HuH-7 (cell line): Measurements from ENCODE around the gene SLC38A10.

Source experiments
- DNase-seq: peaks from one replicate; pipeline ENCODE4 v3.0.0; 2011; ENCODE audit warnings: low spot score

The SLC38A10 gene

GRCh38 chr17:81254955-81255717, 40.0 kb downstream of the SLC38A10 start:
- DNase-seq: peak; percentile 79

- DNase-seq: peak; percentile 84
Measured at GRCh38 chr17:81253358-81254131, 41.6 kb downstream of the SLC38A10 start.

- DNase-seq: no peak
Measured at GRCh38 chr17:81252987-81253329, 42.1 kb downstream of the SLC38A10 start.

GRCh38 chr17:81252326-81252986, 42.7 kb downstream of the SLC38A10 start:
- no peak for DNase-seq

GRCh38 chr17:81251709-81252301, 43.3 kb downstream of the SLC38A10 start:
- no peak for DNase-seq

- DNase-seq: no peak
Measured at GRCh38 chr17:81251094-81251708, 43.9 kb downstream of the SLC38A10 start.

- no peak for DNase-seq
Measured at GRCh38 chr17:81250286-81251093, 44.6 kb downstream of the SLC38A10 start.

- no peak for DNase-seq
Measured at GRCh38 chr17:81249223-81250040, 45.7 kb downstream of the SLC38A10 start.

GRCh38 chr17:81248649-81249048, 46.5 kb downstream of the SLC38A10 start:
- DNase-seq: no peak

- no peak for DNase-seq
Measured at GRCh38 chr17:81247339-81247990, 47.6 kb downstream of the SLC38A10 start.

GRCh38 chr17:81246679-81247338, 48.3 kb downstream of the SLC38A10 start:
- no peak for DNase-seq

GRCh38 chr17:81246343-81246670, 48.8 kb downstream of the SLC38A10 start:
- DNase-seq: no peak

GRCh38 chr17:81245665-81246342, 49.3 kb downstream of the SLC38A10 start:
- no peak for DNase-seq

GRCh38 chr17:81245024-81245664, 50.0 kb downstream of the SLC38A10 start:
- no peak for DNase-seq

- DNase-seq: no peak
Measured at GRCh38 chr17:81244358-81245023, 50.6 kb downstream of the SLC38A10 start.

GRCh38 chr17:81243333-81243664, 51.8 kb downstream of the SLC38A10 start:
- no peak for DNase-seq

GRCh38 chr17:81242421-81243332, 52.4 kb downstream of the SLC38A10 start:
- no peak for DNase-seq
